GM12878 (cell line): Measurements from ENCODE around the gene UNC5CL. TPM values are rescaled to one million over a fixed set of nuclear protein-coding genes. Genes with fewer than 3 reads are reported as not detected.

ENCODE experiments used
- ATAC-seq: fragments of 200-7000 bp; cut with Tn5 transposase; 3 replicates; pipeline ENCODE4 v1.9.1; 2020; ENCODE audit warnings: mild to moderate bottlenecking, moderate library complexity
- BruUV-seq: library from RNA; stranded (reverse); fragments of 400-500 nt; replicated peaks from 2 replicates; lab custom pipeline; 2021; lab: Mats Ljungman, UMichigan
- CTCF ChIA-PET: fragments of 300-600 bp; sonication (Branson Sonifier 250); formaldehyde crosslinking; extraction: SDS; loops from one replicate; lab custom pipeline; 2021; ENCODE audit warnings: inconsistent platforms; lab: Yijun Ruan, JAX
- POLR2A ChIA-PET: fragments of 350-600 bp; formaldehyde crosslinking; extraction: SDS; loops from one replicate; lab custom pipeline; 2021; ENCODE audit warnings: inconsistent platforms; lab: Charles Lee
- RAD21 ChIA-PET: fragments of 300-600 bp; sonication (Branson Sonifier 250); formaldehyde crosslinking; loops from one replicate; lab custom pipeline; 2023; ENCODE audit warnings: antibody characterized with exemption; ENCODE audit not compliant: unreplicated experiment; lab: Charles Lee
- SMC1A ChIA-PET: fragments of 300-600 bp; sonication (Branson Sonifier 250); formaldehyde crosslinking; loops from one replicate; lab custom pipeline; 2023; ENCODE audit not compliant: unreplicated experiment, uncharacterized antibody; lab: Charles Lee
- DNase-seq: peaks from one replicate; pipeline ENCODE4 v3.0.0-alpha.2; 2011; ENCODE audit warnings: low read depth, low spot score
- FAIRE-seq: peaks from 3 replicates; lab custom pipeline; 2011; peaks lifted over from hg19 to GRCh38; lab: Jason Lieb, UNC
- H2AFZ ChIP-seq: 2 replicates; pipeline ENCODE4 v1.6.0; 2011; ENCODE audit warnings: low read depth, low read length, control low read depth; ENCODE audit not compliant: control insufficient read depth
- H3K27ac ChIP-seq: 2 replicates; pipeline ENCODE4 v1.5.1; 2011; ENCODE audit warnings: control low read depth; ENCODE audit not compliant: control insufficient read depth, insufficient read depth
- H3K27me3 ChIP-seq, 2 experiments: replicated peaks in 1 of 2; 2 replicates each; pipeline versions ENCODE4 v1.6.0 to v1.6.1; 2011; ENCODE audit warnings: low read length in 1 of 2; ENCODE audit not compliant: control insufficient read depth in 2 of 2, insufficient read depth in 2 of 2
- H3K36me3 ChIP-seq, 2 experiments: 2 replicates each; pipeline ENCODE4 v1.5.1; 2011; ENCODE audit warnings: low read length in 1 of 2; ENCODE audit not compliant: control insufficient read depth in 2 of 2, insufficient read depth in 2 of 2
- H3K4me1 ChIP-seq: 2 replicates; pipeline ENCODE4 v1.6.1; 2011; ENCODE audit warnings: mild to moderate bottlenecking, low read length, moderate library complexity, mixed read lengths; ENCODE audit not compliant: control insufficient read depth, insufficient read depth
- H3K4me2 ChIP-seq: 2 replicates; pipeline ENCODE4 v1.6.0; 2011; ENCODE audit warnings: control low read depth; ENCODE audit not compliant: control insufficient read depth, insufficient read depth
- H3K4me3 ChIP-seq: fragments of 200-600 bp; sonication (generic); 2 replicates; pipeline ENCODE4 v1.5.1; 2016
- H3K79me2 ChIP-seq: 2 replicates; pipeline ENCODE4 v1.6.0; 2011; ENCODE audit warnings: low read length; ENCODE audit not compliant: control insufficient read depth, insufficient read depth
- H3K9ac ChIP-seq: 2 replicates; pipeline ENCODE4 v1.8.0; 2011; ENCODE audit warnings: low read length, control low read depth, mixed read lengths; ENCODE audit not compliant: control insufficient read depth, insufficient read depth
- H3K9me3 ChIP-seq: replicated peaks from 3 replicates; pipeline ENCODE4 v1.5.1; 2011; ENCODE audit warnings: mild to moderate bottlenecking, low read length; ENCODE audit not compliant: control insufficient read depth, insufficient read depth
- H4K20me1 ChIP-seq: 2 replicates; pipeline ENCODE4 v1.6.0; 2011; ENCODE audit not compliant: control insufficient read depth, insufficient read depth
- BCL3 ChIP-seq: IDR thresholded peaks from 2 replicates; pipeline ENCODE4 v1.6.1; 2011; ENCODE audit warnings: borderline replicate concordance, low read depth, mild to moderate bottlenecking, moderate library complexity, low read length; ENCODE audit not compliant: insufficient read depth, poor library complexity, severe bottlenecking
- STAT3 ChIP-seq: IDR thresholded peaks from 2 replicates; pipeline ENCODE4 v1.6.1; 2011; ENCODE audit warnings: low read depth, low read length, improper control_type of control experiment
- WGBS: methylation state at CpG from one replicate; pipeline ENCODE4 v1.1.6; 2016; ENCODE audit warnings: low lambda C conversion rate; ENCODE audit not compliant: insufficient replicate concordance, insufficient coverage; ENCODE audit errors: missing lambda C conversion rate; 5-methylcytosine and 5-hydroxymethylcytosine counted together
- in situ Hi-C: fragments of 300-500 bp; cut with MboI; formaldehyde crosslinking; loops from 9 replicates; pipeline ENCODE4 v1.14.3; 2018; ENCODE audit warnings: mixed read lengths
- intact Hi-C: fragments of 100-400 bp; cut with micrococcal nuclease; formaldehyde crosslinking; loops from one replicate; pipeline ENCODE4 v1.14.2; 2022; ENCODE audit not compliant: unreplicated experiment
- polyA plus RNA-seq, 11 experiments: library from polyadenylated mRNA; depleted of rRNA in 4 of 11; unstranded in 6 of 11; stranded (reverse) in 5 of 11; fragments of >200 nt; fragmentation: Nextera tagmentation in 4 of 11; fragmentation: Illumina TruSeq in 1 of 11; extraction: Ambion mirVana in 4 of 11; extraction: Trizol in 1 of 11; gene quantifications; 1 replicate in 1 of 11; 2 replicates in 10 of 11; pipeline versions ENCODE4 v1.2.1 to v1.2.3, GENCODE V29; 2011 to 2016; ENCODE audit warnings: inconsistent platforms in 2 of 11, missing spikeins in 2 of 11, low read depth in 1 of 11
- total RNA-seq, 4 experiments: library from RNA; depleted of rRNA in 3 of 4; stranded (reverse); fragments of >200 nt in 3 of 4; fragmentation: Illumina TruSeq in 1 of 4; extraction: Trizol in 1 of 4; gene quantifications; 2 replicates each; pipeline versions ENCODE4 v1.2.1 to v1.2.3, GENCODE V29; 2013 to 2021

UNC5CL gene
- total and polyA plus RNA-seq, 10 of the 15 experiments (the other 5 are each of a cell fraction or from before 2014, with no cell fraction given): 0.11 to 1.2 (median 0.46) TPM; not detected in 1

- no peak for TF ChIP-seq BCL3
- TF ChIP-seq, all 136 proteins: peak for 0
These were observed 5.2 kb downstream of the UNC5CL start (continued) for GRCh38 chr6:41033776-41034175.

- in situ Hi-C loops: no loop called here
- no peak overlapping the region for H3K27ac ChIP-seq
- FAIRE-seq (no peak), DNase-seq (no peak), ATAC-seq (no peak)
- no peak overlapping the region for H3K4me2 ChIP-seq
- peaks cover under 1% of the 10 kb centered on the region for H3K4me1 ChIP-seq
- no peaks in the 10 kb centered on the region for H3K36me3 ChIP-seq
- RAD21 ChIA-PET: no interaction called here
- H2AFZ ChIP-seq: no peak overlapping the region
- no peak overlapping the region for H3K9ac ChIP-seq
- no peak overlapping the region for H3K4me3 ChIP-seq
- 80% methylated on average over 15 of the region's 15 CpGs for WGBS
- no peaks in the 10 kb centered on the region for H3K27me3 ChIP-seq
- SMC1A ChIA-PET: no interaction called here
- H4K20me1 ChIP-seq: no peaks in the 10 kb centered on the region
- no TSS peak for BruUV-seq
- intact Hi-C loops: no loop called here
- no peaks in the 10 kb centered on the region for H3K79me2 ChIP-seq
- no peak for TF ChIP-seq STAT3
- POLR2A ChIA-PET: no interaction called here
- H3K9me3 ChIP-seq: no peaks in the 10 kb centered on the region
- CTCF ChIA-PET: no interaction called here
These were observed 6.2 kb downstream of the UNC5CL start for GRCh38 chr6:41032830-41033229.
